EL (cell line): ENCODE data around the gene FIS1.
"Not testable (repeated sequence)": the region's sequence is repeated elsewhere in the genome, so short reads cannot be mapped to it uniquely, and the experiment has no call there.

Source experiments
- DNase-seq: peaks from one replicate; pipeline ENCODE4 v3.0.0-alpha.2; 2016

The FIS1 gene

GRCh38 chr7:101232141-101232850 is 12.6 kb downstream of the FIS1 start:
- no peak for DNase-seq

GRCh38 chr7:101231644-101232043 is 13.2 kb downstream of the FIS1 start:
- DNase-seq, result no peak

GRCh38 chr7:101226721-101227120 is 18.2 kb downstream of the FIS1 start:
- DNase-seq, result no peak

- no peak for DNase-seq
Observed at GRCh38 chr7:101225650-101226049, 19.2 kb downstream of the FIS1 start.

- no peak for DNase-seq
Observed at GRCh38 chr7:101223528-101223927, 21.4 kb downstream of the FIS1 start.

- no peak for DNase-seq
Observed at GRCh38 chr7:101222275-101222830, 22.5 kb downstream of the FIS1 start.

- no peak for DNase-seq
Observed at GRCh38 chr7:101220295-101220694, 24.6 kb downstream of the FIS1 start.

- no peak for DNase-seq
Observed at GRCh38 chr7:101218236-101219125, 26.4 kb downstream of the FIS1 start.

GRCh38 chr7:101217388-101218235 is 27.3 kb downstream of the FIS1 start, which contains the start of the genes PLOD3 and ZNHIT1:
Gene PLOD3, minus strand, starts transcription at chr7:101217581. Its CDS starts 307 bp downstream, at chr7:101217274.
Gene ZNHIT1, plus strand, starts transcription at chr7:101218165. Its CDS starts 31 bp downstream, at chr7:101218196.
- peak; percentile 98 for DNase-seq

GRCh38 chr7:101216860-101217387 is 28.0 kb downstream of the FIS1 start:
- DNase-seq, result no peak

- peak; percentile 26 for DNase-seq
Observed at GRCh38 chr7:101216001-101216859, 28.7 kb downstream of the FIS1 start.

GRCh38 chr7:101212014-101212413 is 32.9 kb downstream of the FIS1 start:
- no peak for DNase-seq

- no peak for DNase-seq
Observed at GRCh38 chr7:101211501-101211900, 33.4 kb downstream of the FIS1 start.

GRCh38 chr7:101210143-101210542 is 34.7 kb downstream of the FIS1 start:
- DNase-seq, result no peak

GRCh38 chr7:101208794-101209193 is 36.1 kb downstream of the FIS1 start:
- no peak for DNase-seq

GRCh38 chr7:101207459-101207858 is 37.4 kb downstream of the FIS1 start:
- DNase-seq, result no peak

- no peak for DNase-seq
Observed at GRCh38 chr7:101206665-101207042, 38.2 kb downstream of the FIS1 start.

GRCh38 chr7:101205901-101206664 is 38.8 kb downstream of the FIS1 start:
- DNase-seq, result no peak

GRCh38 chr7:101203740-101204738 is 40.8 kb downstream of the FIS1 start:
- not testable (repeated sequence) for DNase-seq
